ENCODE measurements around the gene GABRR3. TPM values are rescaled to one million over a fixed set of nuclear protein-coding genes. Genes with fewer than 3 reads are reported as not detected.

Gene GABRR3
- total RNA-seq, 1 experiment from 2014 or later, result not detected

- no peak for TF ChIP-seq CTCF (conservative IDR thresholded peaks at IDR 0.05; ENCODE audit: low read depth, low read length)
- no peak for TF ChIP-seq EZH2 (IDR thresholded peaks at IDR 0.05; ENCODE audit: borderline replicate concordance, low read depth, low read length, poor library complexity, severe bottlenecking)
- Histone ChIP-seq H3K4me3 (ENCODE audit: low read depth, low read length, poor library complexity, severe bottlenecking) (no peak overlapping the region), H3K4me1 (ENCODE audit: insufficient read depth, low read length, poor library complexity, severe bottlenecking) (no peaks in the 10 kb centered on the region), H3K27me3 (replicated peaks; ENCODE audit: insufficient read depth, low read depth, low read length, poor library complexity) (no peaks in the 10 kb centered on the region), H3K27ac (ENCODE audit: low read depth, low read length, poor library complexity, severe bottlenecking) (no peak overlapping the region), H3K9me3 (ENCODE audit: low read depth, low read length, poor library complexity, severe bottlenecking) (no peaks in the 10 kb centered on the region), H3K36me3 (ENCODE audit: insufficient read depth, low read length, poor library complexity, severe bottlenecking) (no peaks in the 10 kb centered on the region)
- intact Hi-C loops (cut with micrococcal nuclease; ENCODE audit: unreplicated experiment), result no loop called here
- no peak for DNase-seq (ENCODE audit: low spot score)
- ChIA-PET POLR2A (ENCODE audit: low non-redundant PET) (no interaction called here), CTCF (no interaction called here)
- no TSS peak for BruUV-seq (replicated peaks)
Observed at GRCh38 chr3:97983933-97984491, 51.1 kb downstream of the GABRR3 start.

GRCh38 chr3:97981886-97982285 is 53.2 kb downstream of the GABRR3 start:
- DNase-seq (ENCODE audit: low spot score), result no peak
- intact Hi-C loops (cut with micrococcal nuclease; ENCODE audit: unreplicated experiment), result no loop called here

GRCh38 chr3:97979610-97980009 is 55.5 kb downstream of the GABRR3 start:
- intact Hi-C loops (cut with micrococcal nuclease; ENCODE audit: unreplicated experiment), result no loop called here
- POLR2A ChIA-PET (ENCODE audit: low non-redundant PET), result no interaction called here
- CTCF ChIA-PET, result no interaction called here

More at GRCh38 chr3:97981886-97982285, 53.2 kb downstream of the GABRR3 start:
- no peaks in the 10 kb centered on the region for H3K27me3 ChIP-seq (replicated peaks; ENCODE audit: insufficient read depth, low read depth, low read length, poor library complexity)
- ChIA-PET CTCF (no interaction called here), POLR2A (ENCODE audit: low non-redundant PET) (no interaction called here)
- no peak overlapping the region for H3K4me3 ChIP-seq (ENCODE audit: low read depth, low read length, poor library complexity, severe bottlenecking)
- no peak overlapping the region for H3K27ac ChIP-seq (ENCODE audit: low read depth, low read length, poor library complexity, severe bottlenecking)
- no peaks in the 10 kb centered on the region for H3K9me3 ChIP-seq (ENCODE audit: low read depth, low read length, poor library complexity, severe bottlenecking)
- BruUV-seq (replicated peaks), result no TSS peak
- H3K4me1 ChIP-seq (ENCODE audit: insufficient read depth, low read length, poor library complexity, severe bottlenecking), result no peaks in the 10 kb centered on the region
- TF ChIP-seq CTCF (conservative IDR thresholded peaks at IDR 0.05; ENCODE audit: low read depth, low read length), result no peak
- no peak for TF ChIP-seq EZH2 (IDR thresholded peaks at IDR 0.05; ENCODE audit: borderline replicate concordance, low read depth, low read length, poor library complexity, severe bottlenecking)
- H3K36me3 ChIP-seq (ENCODE audit: insufficient read depth, low read length, poor library complexity, severe bottlenecking), result no peaks in the 10 kb centered on the region

More at GRCh38 chr3:97979610-97980009, 55.5 kb downstream of the GABRR3 start:
- BruUV-seq (replicated peaks), result no TSS peak
- Histone ChIP-seq H3K27ac (ENCODE audit: low read depth, low read length, poor library complexity, severe bottlenecking) (no peak overlapping the region), H3K4me1 (ENCODE audit: insufficient read depth, low read length, poor library complexity, severe bottlenecking) (no peaks in the 10 kb centered on the region), H3K4me3 (ENCODE audit: low read depth, low read length, poor library complexity, severe bottlenecking) (no peak overlapping the region), H3K9me3 (ENCODE audit: low read depth, low read length, poor library complexity, severe bottlenecking) (no peaks in the 10 kb centered on the region), H3K36me3 (ENCODE audit: insufficient read depth, low read length, poor library complexity, severe bottlenecking) (no peaks in the 10 kb centered on the region), H3K27me3 (replicated peaks; ENCODE audit: insufficient read depth, low read depth, low read length, poor library complexity) (no peaks in the 10 kb centered on the region)
- no peak for DNase-seq (ENCODE audit: low spot score)
- no peak for TF ChIP-seq EZH2 (IDR thresholded peaks at IDR 0.05; ENCODE audit: borderline replicate concordance, low read depth, low read length, poor library complexity, severe bottlenecking)
- TF ChIP-seq CTCF (conservative IDR thresholded peaks at IDR 0.05; ENCODE audit: low read depth, low read length), result no peak
